GM12878 (cell line): ENCODE measurements around the gene ISM1. TPM values are rescaled to one million over a fixed set of nuclear protein-coding genes. Genes with fewer than 3 reads are reported as not detected.

Experiments used
- E2F4 ChIP-seq: IDR thresholded peaks from 2 replicates; pipeline ENCODE4 v1.6.1; 2012; ENCODE audit warnings: low read depth, low read length, improper control_type of control experiment
- E4F1 ChIP-seq: fragments of 450-650 bp; IDR thresholded peaks from 2 replicates; pipeline ENCODE4 v1.6.1; 2018; ENCODE audit warnings: borderline replicate concordance, mild to moderate bottlenecking; ENCODE audit not compliant: partially characterized antibody
- IKZF1 ChIP-seq: fragments of 450-650 bp; conservative IDR thresholded peaks from 2 replicates; pipeline ENCODE4 v1.6.1; 2017; ENCODE audit warnings: antibody characterized with exemption, mild to moderate bottlenecking
- IRF3 ChIP-seq: fragments of 450-650 bp; IDR thresholded peaks from 2 replicates; pipeline ENCODE4 v1.6.1; 2014; ENCODE audit warnings: mild to moderate bottlenecking
- LARP7 ChIP-seq: fragments of 450-650 bp; IDR thresholded peaks from 2 replicates; pipeline ENCODE4 v1.6.1; 2017; ENCODE audit warnings: mild to moderate bottlenecking
- NFYB ChIP-seq: IDR thresholded peaks from 2 replicates; pipeline ENCODE4 v1.6.1; 2011; ENCODE audit warnings: low read depth, mild to moderate bottlenecking, low read length, improper control_type of control experiment, moderate library complexity; ENCODE audit not compliant: insufficient read depth
- RFX5 ChIP-seq: IDR thresholded peaks from 2 replicates; pipeline ENCODE4 v1.6.1; 2011; ENCODE audit warnings: low read depth, low read length, improper control_type of control experiment
- SMAD5 ChIP-seq: IDR thresholded peaks from 2 replicates; pipeline ENCODE4 v1.6.1; 2016; ENCODE audit warnings: antibody characterized with exemption, low read depth
- SMC3 ChIP-seq: IDR thresholded peaks from 2 replicates; pipeline ENCODE4 v1.6.1; 2011; ENCODE audit warnings: low read length, improper control_type of control experiment, borderline replicate concordance
- TBL1XR1 ChIP-seq: IDR thresholded peaks from 2 replicates; pipeline ENCODE4 v1.6.1; 2012; ENCODE audit warnings: low read depth, low read length, improper control_type of control experiment
- YY1 ChIP-seq: IDR thresholded peaks from 2 replicates; pipeline ENCODE4 v1.6.1; 2011; ENCODE audit warnings: low read depth, mild to moderate bottlenecking, low read length
- ZNF687 ChIP-seq: fragments of 450-650 bp; IDR thresholded peaks from 2 replicates; pipeline ENCODE4 v1.6.1; 2017; ENCODE audit warnings: mild to moderate bottlenecking, moderate library complexity
- polyA plus RNA-seq, 11 experiments: library from polyadenylated mRNA; depleted of rRNA in 4 of 11; unstranded in 6 of 11; stranded (reverse) in 5 of 11; fragments of >200 nt; fragmentation: Nextera tagmentation in 4 of 11; fragmentation: Illumina TruSeq in 1 of 11; extraction: Ambion mirVana in 4 of 11; extraction: Trizol in 1 of 11; gene quantifications; 1 replicate in 1 of 11; 2 replicates in 10 of 11; pipeline versions ENCODE4 v1.2.1 to v1.2.3, GENCODE V29; 2011 to 2016; ENCODE audit warnings: inconsistent platforms in 2 of 11, missing spikeins in 2 of 11, low read depth in 1 of 11
- total RNA-seq, 4 experiments: library from RNA; depleted of rRNA in 3 of 4; stranded (reverse); fragments of >200 nt in 3 of 4; fragmentation: Illumina TruSeq in 1 of 4; extraction: Trizol in 1 of 4; gene quantifications; 2 replicates each; pipeline versions ENCODE4 v1.2.1 to v1.2.3, GENCODE V29; 2013 to 2021

Gene ISM1
- total and polyA plus RNA-seq, 10 of the 15 experiments (the other 5 are each of a cell fraction or from before 2014, with no cell fraction given): 0.01 to 0.03 TPM; not detected in 8

DNA sequence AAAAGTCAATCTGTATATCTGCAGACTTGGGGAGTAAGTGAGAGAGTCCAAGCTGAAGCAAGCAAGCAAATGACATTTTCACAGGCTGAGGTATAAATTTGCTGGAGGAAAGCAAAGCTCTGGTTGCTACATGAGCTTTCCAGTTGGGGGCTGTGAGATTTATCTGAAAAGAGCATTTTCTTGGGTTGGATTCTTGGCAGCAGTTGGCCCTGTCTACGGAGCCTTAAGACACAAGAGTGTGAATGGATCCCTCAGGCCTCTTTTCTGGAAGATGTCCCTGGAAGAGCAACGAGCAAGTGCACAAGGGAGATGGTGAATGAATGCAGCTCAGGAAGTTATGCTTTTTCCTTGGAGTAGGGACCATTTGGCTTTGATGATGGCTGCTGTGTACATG, 30.8 kb downstream of the ISM1 start (continued):
- TF ChIP-seq ZNF687: no peak
- no peak for TF ChIP-seq E4F1
- TF ChIP-seq TBL1XR1: no peak
- no peak for TF ChIP-seq YY1
- no peak for TF ChIP-seq LARP7
- TF ChIP-seq IRF3: no peak
- no peak for TF ChIP-seq NFYB
- no peak for TF ChIP-seq SMAD5
- TF ChIP-seq SMC3: no peak
- no peak for TF ChIP-seq IKZF1
- no peak for TF ChIP-seq RFX5
- TF ChIP-seq E2F4: no peak
